ENCODE data around the gene SAMD7.
A peak's percentile ranks its signal among the peaks of the same experiment; 100 is the strongest.

GRCh38 chr3:169966951-169967915 lies 55.9 kb downstream of the SAMD7 start:
- TF ChIP-seq CTCF (IDR thresholded peaks at IDR 0.05) (no peak), SIN3A (IDR thresholded peaks at IDR 0.05; ENCODE audit: borderline replicate concordance, insufficient read depth, low read depth, low read length) (0 out of 2 replicates have a peak, but pooled peaks have one; percentile 23), POLR2AphosphoS5 (IDR thresholded peaks at IDR 0.05; ENCODE audit: low read depth, low read length) (no peak), REST (IDR thresholded peaks at IDR 0.05; ENCODE audit: insufficient read depth in 1 of 2, low read depth in 2 of 2, low read length in 1 of 2) (no peak)
